Body of pancreas (tissue), 4 donors: ENCODE data around the gene STAMBPL1. TPM values are rescaled to one million over a fixed set of nuclear protein-coding genes. Genes with fewer than 3 reads are reported as not detected.

ENCODE experiments used
- ATAC-seq: fragments of 150-250 bp; one replicate; pipeline ENCODE4 v1.9.1; 2016
- DNase-seq, 4 donors: peaks; one replicate each; pipeline ENCODE4 v3.0.0-alpha.2; 2019
- H3K27ac ChIP-seq, 4 donors: fragments of 200-600 bp; sonication (generic); 1 replicate in 3 of 4; 2 replicates in 1 of 4; pipeline versions ENCODE4 v1.5.1 to v1.6.1; 2016 to 2019; ENCODE audit warnings: mild to moderate bottlenecking in 1 of 4, mixed read lengths in 1 of 4, moderate library complexity in 1 of 4
- H3K27me3 ChIP-seq, 2 donors: fragments of 200-600 bp; sonication (generic); one replicate each; pipeline ENCODE4 v1.6.0; 2016; ENCODE audit warnings: mild to moderate bottlenecking in 1 of 2
- H3K36me3 ChIP-seq, 2 donors: fragments of 200-600 bp; sonication (generic); replicated peaks in 1 of 2; 2 replicates each; pipeline ENCODE4 v1.5.1; 2016; ENCODE audit warnings: low read depth in 2 of 2; ENCODE audit not compliant: insufficient read depth in 1 of 2
- H3K4me1 ChIP-seq: fragments of 200-600 bp; sonication (generic); one replicate; pipeline ENCODE4 v1.6.0; 2016
- H3K4me3 ChIP-seq, 2 donors: fragments of 200-600 bp; sonication (generic); 1 replicate in 1 of 2; 2 replicates in 1 of 2; pipeline ENCODE4 v1.5.1; 2016 to 2019
- H3K9me3 ChIP-seq, 3 donors: fragments of 200-600 bp; sonication (generic); 1 replicate in 2 of 3; 2 replicates in 1 of 3; pipeline ENCODE4 v1.5.1; 2016
- CTCF ChIP-seq, 7 experiments: fragments of 450-650 bp in 4 of 7; fragments of 200-600 bp in 3 of 7; sonication (generic) in 3 of 7; IDR thresholded peaks; one replicate each; pipeline ENCODE4 v1.5.1; 2016 to 2019; ENCODE audit warnings: antibody characterized with exemption in 7 of 7
- POLR2A ChIP-seq, 3 donors: fragments of 450-650 bp; IDR thresholded peaks; one replicate each; pipeline ENCODE4 v1.6.1; 2016; ENCODE audit warnings: antibody characterized with exemption in 3 of 3, mild to moderate bottlenecking in 2 of 3
- whole genome bisulfite sequencing, 2 donors: methylation state at CpG; one replicate each; pipeline ENCODE4 v1.1.5; 2017; 5-methylcytosine and 5-hydroxymethylcytosine counted together
- intact Hi-C: fragments of 100-400 bp; cut with DNase I; formaldehyde crosslinking; loops from one replicate; pipeline ENCODE4 v1.15.1; 2023
- total RNA-seq, 2 donors: library from RNA; depleted of rRNA; stranded (reverse); fragments of >200 nt; gene quantifications; one replicate each; pipeline ENCODE4 v1.1.0, GENCODE V29; 2016

STAMBPL1 gene
- total RNA-seq, 2 donors from 2014 or later = 10.1 to 26.7 TPM

- DNase-seq = no peak
- H3K27me3 ChIP-seq = no peaks in the 10 kb centered on the region
- no peaks in the 10 kb centered on the region for H3K36me3 ChIP-seq
- TF ChIP-seq CTCF (IDR thresholded peaks at IDR 0.05) (no peak), POLR2A (IDR thresholded peaks at IDR 0.05) (no peak)
- no peak overlapping the region for H3K4me3 ChIP-seq
- 80 to 86% methylated on average over 1 of the region's 1 CpG for WGBS, 2 donors
- ATAC-seq = no peak
- H3K27ac ChIP-seq = no peak overlapping the region
- H3K9me3 ChIP-seq = no peaks in the 10 kb centered on the region
- intact Hi-C loops = no loop called here
- no peaks in the 10 kb centered on the region for H3K4me1 ChIP-seq
Observed at GRCh38 chr10:88960802-88961201, 80.8 kb downstream of the STAMBPL1 start.

GRCh38 chr10:88961266-88961665 is 81.2 kb downstream of the STAMBPL1 start:
- intact Hi-C loops = no loop called here
- Histone ChIP-seq H3K27me3 (no peaks in the 10 kb centered on the region), H3K36me3 (no peaks in the 10 kb centered on the region), H3K27ac (no peak overlapping the region), H3K4me1 (no peaks in the 10 kb centered on the region), H3K4me3 (no peak overlapping the region), H3K9me3 (no peaks in the 10 kb centered on the region)
- TF ChIP-seq CTCF (IDR thresholded peaks at IDR 0.05) = no peak
- no peak for TF ChIP-seq POLR2A (IDR thresholded peaks at IDR 0.05)
- ATAC-seq (no peak), DNase-seq (no peak)

- no peak for ATAC-seq
- WGBS, 2 donors = 48 to 77% methylated on average over 2 of the region's 2 CpGs
- no peak for DNase-seq
- H3K36me3 ChIP-seq = no peaks in the 10 kb centered on the region
- no peaks in the 10 kb centered on the region for H3K9me3 ChIP-seq
- intact Hi-C loops = no loop called here
- TF ChIP-seq POLR2A (IDR thresholded peaks at IDR 0.05) (no peak), CTCF (IDR thresholded peaks at IDR 0.05) (no peak)
- H3K27ac ChIP-seq = no peak overlapping the region
- H3K4me1 ChIP-seq = no peaks in the 10 kb centered on the region
- no peaks in the 10 kb centered on the region for H3K27me3 ChIP-seq
- H3K4me3 ChIP-seq = no peak overlapping the region
Observed at GRCh38 chr10:88962336-88962735, 82.3 kb downstream of the STAMBPL1 start.

- H3K27ac ChIP-seq = no peak overlapping the region
Observed at GRCh38 chr10:88963318-88963717, 83.3 kb downstream of the STAMBPL1 start.

More at GRCh38 chr10:88963318-88963717, 83.3 kb downstream of the STAMBPL1 start:
- no peak for ATAC-seq
- WGBS, 2 donors = 91 to 98% methylated on average over 2 of the region's 2 CpGs
- H3K36me3 ChIP-seq = no peaks in the 10 kb centered on the region
- no peak overlapping the region for H3K4me3 ChIP-seq
- TF ChIP-seq CTCF (IDR thresholded peaks at IDR 0.05) (no peak), POLR2A (IDR thresholded peaks at IDR 0.05) (no peak)
- no peaks in the 10 kb centered on the region for H3K9me3 ChIP-seq
- H3K27me3 ChIP-seq = no peaks in the 10 kb centered on the region
- no peaks in the 10 kb centered on the region for H3K4me1 ChIP-seq
- intact Hi-C loops = no loop called here
- no peak for DNase-seq
